ENCODE data around the gene PSD2. TPM values are rescaled to one million over a fixed set of nuclear protein-coding genes. Genes with fewer than 3 reads are reported as not detected.

The PSD2 gene
- total and polyA plus RNA-seq, 10 of the 15 experiments (the other 5 are each of a cell fraction or from before 2014, with no cell fraction given), result 0.02 to 0.14 (median 0.03) TPM; not detected in 5

DNA sequence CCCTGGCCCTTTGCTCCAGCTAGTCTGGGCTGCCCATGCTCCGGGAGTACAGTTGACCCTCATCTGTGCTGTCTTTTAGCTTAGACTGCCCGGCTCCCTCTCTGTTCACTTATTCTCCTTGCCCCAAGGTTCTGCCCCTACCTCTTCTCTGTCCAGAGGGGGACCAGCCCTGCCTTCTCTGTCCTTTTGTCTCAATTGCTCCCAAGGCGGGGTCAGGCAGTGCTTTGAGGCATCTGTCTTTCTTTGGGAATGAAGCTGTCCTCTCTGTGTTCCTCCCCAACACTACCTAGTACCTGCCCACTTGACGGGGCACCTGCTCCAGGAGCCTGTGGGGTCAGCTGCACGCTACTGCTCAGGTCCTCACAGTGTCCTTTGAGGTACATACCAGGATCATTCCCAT lies 59.3 kb downstream of the PSD2 start:
- Histone ChIP-seq H3K27ac (ENCODE audit: control insufficient read depth, insufficient read depth) (no peak overlapping the region), H3K9me3 (replicated peaks; ENCODE audit: control insufficient read depth, insufficient read depth, low read length) (no peaks in the 10 kb centered on the region), H3K4me2 (ENCODE audit: control insufficient read depth, insufficient read depth) (no peak overlapping the region), H4K20me1 (ENCODE audit: control insufficient read depth, insufficient read depth) (no peaks in the 10 kb centered on the region), H3K9ac (ENCODE audit: control insufficient read depth, insufficient read depth, low read length) (no peak overlapping the region), H3K4me3 (no peak overlapping the region), H3K4me1 (ENCODE audit: control insufficient read depth, insufficient read depth, low read length) (no peaks in the 10 kb centered on the region), H3K27me3 (replicated peaks in 1 of 2; ENCODE audit: control insufficient read depth in 2 of 2, insufficient read depth in 2 of 2, low read length in 1 of 2) (no peaks in the 10 kb centered on the region), H3K79me2 (ENCODE audit: control insufficient read depth, insufficient read depth, low read length) (no peaks in the 10 kb centered on the region), H3K36me3 (ENCODE audit: control insufficient read depth in 2 of 2, insufficient read depth in 2 of 2, low read length in 1 of 2) (peaks cover 0 to 5% of the 10 kb centered on the region in 2 experiments; a peak in 2 of 4 replicates), H2AFZ (ENCODE audit: control insufficient read depth, low read depth, low read length) (no peak overlapping the region)
- ChIA-PET POLR2A (interaction anchor here (0.6 kb wide), 1 partner anchor 63 kb away, joined by 3 read pairs; no protein-coding TSS in a partner anchor), RAD21 (ENCODE audit: unreplicated experiment) (interaction anchor here (1.6 kb wide), 1 partner anchor 114 kb away, joined by 5 read pairs; no protein-coding TSS in a partner anchor), SMC1A (ENCODE audit: uncharacterized antibody, unreplicated experiment) (interaction anchor here (1.1 to 1.6 kb wide), 2 partner anchors 11 to 114 kb away, joined by 3 to 5 read pairs; no protein-coding TSS in a partner anchor), CTCF (interaction anchor here (1.1 to 2.1 kb wide), 4 partner anchors 8 to 115 kb away, joined by 6 to 14 read pairs (median 6); no protein-coding TSS in a partner anchor)
- ATAC-seq (no peak), DNase-seq (ENCODE audit: low read depth, low spot score) (no peak), FAIRE-seq (no peak)
- WGBS (ENCODE audit: insufficient coverage, insufficient replicate concordance, low lambda C conversion rate, missing lambda C conversion rate), result 40% methylated on average over 5 of the region's 5 CpGs
- no TSS peak for BruUV-seq (replicated peaks)
- in situ Hi-C loops (cut with MboI) (no loop called here), intact Hi-C loops (cut with micrococcal nuclease; ENCODE audit: unreplicated experiment) (no loop called here)
- TF ChIP-seq BRCA1 (IDR thresholded peaks at IDR 0.05; ENCODE audit: low read depth, low read length) (no peak), CBX3 (IDR thresholded peaks at IDR 0.05; ENCODE audit: borderline replicate concordance, low read depth) (no peak), RUNX3 (IDR thresholded peaks at IDR 0.05; ENCODE audit: low read length) (no peak), MTA3 (IDR thresholded peaks at IDR 0.05; ENCODE audit: borderline replicate concordance, low read length) (no peak), ZNF24 (IDR thresholded peaks at IDR 0.05) (no peak), STAT3 (IDR thresholded peaks at IDR 0.05; ENCODE audit: low read depth, low read length) (no peak), RAD21 (IDR thresholded peaks at IDR 0.05; ENCODE audit: insufficient read depth, low read depth, low read length) (no peak), LARP7 (IDR thresholded peaks at IDR 0.05) (no peak)
- TF ChIP-seq, protein P1, sequence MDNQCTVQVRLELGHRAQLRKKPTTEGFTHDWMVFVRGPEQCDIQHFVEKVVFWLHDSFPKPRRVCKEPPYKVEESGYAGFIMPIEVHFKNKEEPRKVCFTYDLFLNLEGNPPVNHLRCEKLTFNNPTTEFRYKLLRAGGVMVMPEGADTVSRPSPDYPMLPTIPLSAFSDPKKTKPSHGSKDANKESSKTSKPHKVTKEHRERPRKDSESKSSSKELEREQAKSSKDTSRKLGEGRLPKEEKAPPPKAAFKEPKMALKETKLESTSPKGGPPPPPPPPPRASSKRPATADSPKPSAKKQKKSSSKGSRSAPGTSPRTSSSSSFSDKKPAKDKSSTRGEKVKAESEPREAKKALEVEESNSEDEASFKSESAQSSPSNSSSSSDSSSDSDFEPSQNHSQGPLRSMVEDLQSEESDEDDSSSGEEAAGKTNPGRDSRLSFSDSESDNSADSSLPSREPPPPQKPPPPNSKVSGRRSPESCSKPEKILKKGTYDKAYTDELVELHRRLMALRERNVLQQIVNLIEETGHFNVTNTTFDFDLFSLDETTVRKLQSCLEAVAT (IDR thresholded peaks at IDR 0.05), result no peak
- TF ChIP-seq, protein P2, sequence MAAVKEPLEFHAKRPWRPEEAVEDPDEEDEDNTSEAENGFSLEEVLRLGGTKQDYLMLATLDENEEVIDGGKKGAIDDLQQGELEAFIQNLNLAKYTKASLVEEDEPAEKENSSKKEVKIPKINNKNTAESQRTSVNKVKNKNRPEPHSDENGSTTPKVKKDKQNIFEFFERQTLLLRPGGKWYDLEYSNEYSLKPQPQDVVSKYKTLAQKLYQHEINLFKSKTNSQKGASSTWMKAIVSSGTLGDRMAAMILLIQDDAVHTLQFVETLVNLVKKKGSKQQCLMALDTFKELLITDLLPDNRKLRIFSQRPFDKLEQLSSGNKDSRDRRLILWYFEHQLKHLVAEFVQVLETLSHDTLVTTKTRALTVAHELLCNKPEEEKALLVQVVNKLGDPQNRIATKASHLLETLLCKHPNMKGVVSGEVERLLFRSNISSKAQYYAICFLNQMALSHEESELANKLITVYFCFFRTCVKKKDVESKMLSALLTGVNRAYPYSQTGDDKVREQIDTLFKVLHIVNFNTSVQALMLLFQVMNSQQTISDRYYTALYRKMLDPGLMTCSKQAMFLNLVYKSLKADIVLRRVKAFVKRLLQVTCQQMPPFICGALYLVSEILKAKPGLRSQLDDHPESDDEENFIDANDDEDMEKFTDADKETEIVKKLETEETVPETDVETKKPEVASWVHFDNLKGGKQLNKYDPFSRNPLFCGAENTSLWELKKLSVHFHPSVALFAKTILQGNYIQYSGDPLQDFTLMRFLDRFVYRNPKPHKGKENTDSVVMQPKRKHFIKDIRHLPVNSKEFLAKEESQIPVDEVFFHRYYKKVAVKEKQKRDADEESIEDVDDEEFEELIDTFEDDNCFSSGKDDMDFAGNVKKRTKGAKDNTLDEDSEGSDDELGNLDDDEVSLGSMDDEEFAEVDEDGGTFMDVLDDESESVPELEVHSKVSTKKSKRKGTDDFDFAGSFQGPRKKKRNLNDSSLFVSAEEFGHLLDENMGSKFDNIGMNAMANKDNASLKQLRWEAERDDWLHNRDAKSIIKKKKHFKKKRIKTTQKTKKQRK (IDR thresholded peaks at IDR 0.05; ENCODE audit: low read depth, low read length), result no peak
- TF ChIP-seq, protein P3, sequence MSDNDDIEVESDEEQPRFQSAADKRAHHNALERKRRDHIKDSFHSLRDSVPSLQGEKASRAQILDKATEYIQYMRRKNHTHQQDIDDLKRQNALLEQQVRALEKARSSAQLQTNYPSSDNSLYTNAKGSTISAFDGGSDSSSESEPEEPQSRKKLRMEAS (IDR thresholded peaks at IDR 0.05; ENCODE audit: low read depth, low read length), result no peak

Data from GM12878 (cell line).